Measurements from ENCODE around the gene KISS1.

DNA sequence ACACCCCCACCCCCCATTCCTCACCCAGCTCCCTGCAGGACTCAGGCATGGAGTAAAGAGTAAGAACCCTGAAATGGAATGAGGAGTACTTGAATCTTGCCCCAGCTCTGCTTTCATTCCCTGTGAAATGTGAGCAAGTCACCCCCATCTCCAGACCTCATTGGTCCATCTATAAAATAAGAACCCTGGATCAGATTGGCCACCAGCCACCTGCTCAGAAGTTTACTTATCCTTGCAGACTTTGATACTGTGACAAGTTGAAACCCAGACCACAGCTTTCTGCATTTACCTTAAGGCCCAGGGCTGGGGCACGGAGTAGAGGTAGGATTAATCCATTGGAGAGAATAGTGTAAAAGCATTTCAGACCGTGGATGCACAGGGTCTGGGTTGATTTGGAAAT is 2.2 kb downstream of the KISS1 start:
- TF ChIP-seq, protein P1, sequence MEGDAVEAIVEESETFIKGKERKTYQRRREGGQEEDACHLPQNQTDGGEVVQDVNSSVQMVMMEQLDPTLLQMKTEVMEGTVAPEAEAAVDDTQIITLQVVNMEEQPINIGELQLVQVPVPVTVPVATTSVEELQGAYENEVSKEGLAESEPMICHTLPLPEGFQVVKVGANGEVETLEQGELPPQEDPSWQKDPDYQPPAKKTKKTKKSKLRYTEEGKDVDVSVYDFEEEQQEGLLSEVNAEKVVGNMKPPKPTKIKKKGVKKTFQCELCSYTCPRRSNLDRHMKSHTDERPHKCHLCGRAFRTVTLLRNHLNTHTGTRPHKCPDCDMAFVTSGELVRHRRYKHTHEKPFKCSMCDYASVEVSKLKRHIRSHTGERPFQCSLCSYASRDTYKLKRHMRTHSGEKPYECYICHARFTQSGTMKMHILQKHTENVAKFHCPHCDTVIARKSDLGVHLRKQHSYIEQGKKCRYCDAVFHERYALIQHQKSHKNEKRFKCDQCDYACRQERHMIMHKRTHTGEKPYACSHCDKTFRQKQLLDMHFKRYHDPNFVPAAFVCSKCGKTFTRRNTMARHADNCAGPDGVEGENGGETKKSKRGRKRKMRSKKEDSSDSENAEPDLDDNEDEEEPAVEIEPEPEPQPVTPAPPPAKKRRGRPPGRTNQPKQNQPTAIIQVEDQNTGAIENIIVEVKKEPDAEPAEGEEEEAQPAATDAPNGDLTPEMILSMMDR (optimal IDR thresholded peaks at IDR 0.05 in 1 of 3, IDR thresholded peaks at IDR 0.05 in 1 of 3, conservative IDR thresholded peaks at IDR 0.05 in 1 of 3; ENCODE audit: extremely low read depth in 1 of 3, insufficient read depth in 2 of 3, low read length in 3 of 3), result no peak
- no peak for TF ChIP-seq EZH2 (IDR thresholded peaks at IDR 0.05; ENCODE audit: low read length)
